ENCODE data around the gene NUTM2A.
"Not testable (repeated sequence)": the region's sequence is repeated elsewhere in the genome, so short reads cannot be mapped to it uniquely, and the experiment has no call there.

Gene NUTM2A

GRCh38 chr10:87280749-87281392 lies 55.6 kb downstream of the NUTM2A start:
- not testable (repeated sequence) for DNase-seq
